Neural crest cell (in vitro differentiated cells): ENCODE results near the gene PPARGC1A. TPM values are rescaled to one million over a fixed set of nuclear protein-coding genes. Genes with fewer than 3 reads are reported as not detected.

ENCODE experiments used
- DNase-seq: peaks from one replicate; pipeline ENCODE4 v3.0.0; 2021; ENCODE audit warnings: low read depth, mixed read lengths, low spot score
- H3K27ac Mint-ChIP-seq: one replicate; pipeline ENCODE4 v1.8.0; 2021; ENCODE audit warnings: mild to moderate bottlenecking, mixed read lengths; ENCODE audit not compliant: unreplicated experiment
- H3K27me3 Mint-ChIP-seq: 2 replicates; pipeline ENCODE4 v1.8.0; 2021; ENCODE audit warnings: low read depth, mild to moderate bottlenecking, mixed read lengths
- H3K36me3 Mint-ChIP-seq: 2 replicates; pipeline ENCODE4 v1.8.0; 2021; ENCODE audit warnings: low read depth, mild to moderate bottlenecking, mixed read lengths
- H3K4me1 Mint-ChIP-seq: 2 replicates; pipeline ENCODE4 v1.8.0; 2021; ENCODE audit warnings: mixed read lengths
- H3K4me3 Mint-ChIP-seq: one replicate; pipeline ENCODE4 v1.8.0; 2021; ENCODE audit warnings: mild to moderate bottlenecking, mixed read lengths
- H3K9me3 Mint-ChIP-seq: 2 replicates; pipeline ENCODE4 v1.8.0; 2021; ENCODE audit warnings: mixed read lengths
- total RNA-seq: library from RNA; stranded (reverse); gene quantifications from 2 replicates; pipeline ENCODE4 v1.2.1, GENCODE V29; 2021
- TF ChIP-seq, protein P1 (sequence below): fragments of 200-600 bp; sonication (generic); conservative IDR thresholded peaks from 2 replicates; pipeline ENCODE4 v1.5.0; 2021; ENCODE audit warnings: antibody characterized with exemption, mild to moderate bottlenecking

PPARGC1A gene
- total RNA-seq, 1 donor from 2014 or later = 2.8 TPM

DNA sequence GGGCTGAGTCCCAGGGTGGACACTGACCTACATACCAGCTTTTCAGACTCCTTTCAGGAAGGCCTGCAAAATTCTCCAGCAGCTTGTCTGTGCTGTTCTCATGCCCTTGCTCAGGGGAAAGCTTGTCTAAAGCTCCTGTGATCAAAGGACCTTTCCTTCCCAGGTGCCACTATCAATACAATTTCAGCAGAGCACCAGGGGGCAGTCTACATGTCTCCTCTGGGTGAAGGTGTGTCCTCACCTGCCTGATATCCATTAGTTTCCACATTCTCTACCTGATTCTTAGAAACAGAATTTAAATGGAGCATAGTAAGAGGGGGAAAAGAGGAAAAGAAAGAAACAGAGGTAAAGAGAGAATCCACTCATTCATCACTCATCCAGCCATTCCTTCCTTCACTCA lies 114.2 kb downstream of the PPARGC1A start:
- TF ChIP-seq, protein P1, sequence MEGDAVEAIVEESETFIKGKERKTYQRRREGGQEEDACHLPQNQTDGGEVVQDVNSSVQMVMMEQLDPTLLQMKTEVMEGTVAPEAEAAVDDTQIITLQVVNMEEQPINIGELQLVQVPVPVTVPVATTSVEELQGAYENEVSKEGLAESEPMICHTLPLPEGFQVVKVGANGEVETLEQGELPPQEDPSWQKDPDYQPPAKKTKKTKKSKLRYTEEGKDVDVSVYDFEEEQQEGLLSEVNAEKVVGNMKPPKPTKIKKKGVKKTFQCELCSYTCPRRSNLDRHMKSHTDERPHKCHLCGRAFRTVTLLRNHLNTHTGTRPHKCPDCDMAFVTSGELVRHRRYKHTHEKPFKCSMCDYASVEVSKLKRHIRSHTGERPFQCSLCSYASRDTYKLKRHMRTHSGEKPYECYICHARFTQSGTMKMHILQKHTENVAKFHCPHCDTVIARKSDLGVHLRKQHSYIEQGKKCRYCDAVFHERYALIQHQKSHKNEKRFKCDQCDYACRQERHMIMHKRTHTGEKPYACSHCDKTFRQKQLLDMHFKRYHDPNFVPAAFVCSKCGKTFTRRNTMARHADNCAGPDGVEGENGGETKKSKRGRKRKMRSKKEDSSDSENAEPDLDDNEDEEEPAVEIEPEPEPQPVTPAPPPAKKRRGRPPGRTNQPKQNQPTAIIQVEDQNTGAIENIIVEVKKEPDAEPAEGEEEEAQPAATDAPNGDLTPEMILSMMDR = no peak
- Mint-ChIP-seq H3K9me3 (peaks cover 2% of the 10 kb centered on the region), H3K4me1 (peaks cover 4% of the 10 kb centered on the region), H3K4me3 (no peak overlapping the region), H3K27me3 (no peaks in the 10 kb centered on the region), H3K36me3 (no peaks in the 10 kb centered on the region), H3K27ac (no peak overlapping the region)
- no peak for DNase-seq

DNA sequence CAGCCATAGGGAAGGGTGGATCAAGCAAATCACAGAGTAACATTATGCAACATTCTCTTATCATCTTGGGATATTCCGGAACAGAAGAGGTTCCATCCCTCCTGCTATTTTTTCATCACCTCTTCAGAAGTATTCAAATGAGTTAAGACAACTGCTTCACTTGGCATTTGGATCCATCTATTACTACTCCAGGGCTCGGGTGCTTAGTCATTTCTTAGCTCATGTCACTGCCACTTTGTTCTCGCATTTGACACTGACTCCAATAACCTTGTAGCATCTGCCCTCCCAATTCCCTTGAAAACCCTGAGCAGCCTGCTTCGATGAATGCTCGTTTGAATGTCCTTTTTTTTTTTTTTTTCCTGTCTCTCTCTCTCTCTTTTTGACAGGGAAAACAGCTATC lies 114.9 kb downstream of the PPARGC1A start:
- H3K4me3 Mint-ChIP-seq = no peak overlapping the region
- H3K9me3 Mint-ChIP-seq = peaks cover 2% of the 10 kb centered on the region
- peaks cover 4% of the 10 kb centered on the region for H3K4me1 Mint-ChIP-seq
- DNase-seq = no peak
- H3K27me3 Mint-ChIP-seq = no peaks in the 10 kb centered on the region
- H3K36me3 Mint-ChIP-seq = no peaks in the 10 kb centered on the region
- TF ChIP-seq, protein P1 = no peak
- H3K27ac Mint-ChIP-seq = no peak overlapping the region

DNA sequence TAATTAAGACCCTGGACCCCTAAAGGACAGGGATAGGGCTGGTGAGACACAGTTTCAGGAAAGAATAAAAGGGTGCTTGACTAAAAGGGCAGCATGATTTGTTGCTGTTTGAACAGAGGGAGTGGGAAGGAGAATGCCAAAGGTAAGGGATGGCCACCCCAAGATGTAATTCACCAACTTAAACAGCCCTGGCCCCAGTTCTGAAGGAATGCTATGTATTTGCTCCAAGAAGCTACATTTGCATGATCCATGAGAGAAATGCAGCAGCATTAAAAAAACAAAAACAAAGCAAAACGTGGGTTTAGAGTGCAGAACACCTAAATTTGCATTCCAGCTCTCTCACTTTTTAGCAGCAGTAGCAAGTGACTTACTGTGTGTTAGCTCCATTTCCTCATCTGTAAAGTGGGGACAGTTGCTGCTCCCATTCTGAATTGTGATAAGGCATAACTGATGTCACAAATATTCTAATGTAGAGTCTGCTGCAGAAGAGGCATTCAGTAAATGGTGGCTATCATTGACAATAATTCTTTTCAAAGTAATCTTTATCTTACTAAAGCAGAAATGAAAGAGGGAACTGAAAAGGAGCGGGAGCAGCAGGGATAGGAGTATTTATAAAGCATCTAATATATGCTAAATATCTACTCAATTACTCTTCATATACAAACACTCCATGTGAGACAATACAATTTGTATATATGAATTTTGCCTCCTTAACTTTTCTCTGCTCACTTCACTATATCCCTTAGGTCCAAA lies 115.8 kb downstream of the PPARGC1A start:
- no peak overlapping the region for H3K27ac Mint-ChIP-seq

DNA sequence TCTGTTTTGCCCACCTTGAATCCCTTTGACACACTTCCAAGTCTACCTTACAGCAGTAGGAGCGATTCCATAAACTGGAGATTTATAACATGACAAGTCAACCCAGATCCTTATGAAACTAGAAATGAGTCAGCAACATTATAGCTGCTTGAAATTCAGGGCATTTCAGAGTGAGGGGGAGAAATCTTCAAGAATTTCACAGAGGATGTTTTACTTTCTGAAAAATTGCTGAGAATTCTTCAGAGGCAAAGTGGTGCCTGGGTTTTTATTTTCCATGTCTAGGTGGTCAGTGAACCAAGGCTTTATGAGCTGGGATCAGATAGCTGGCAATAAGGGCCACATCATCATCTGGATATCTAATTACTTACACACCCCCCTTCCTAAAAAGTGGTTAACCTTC lies 119.8 kb downstream of the PPARGC1A start:
- no peak for DNase-seq
- Mint-ChIP-seq H3K4me3 (no peak overlapping the region), H3K9me3 (peaks cover under 1% of the 10 kb centered on the region), H3K27ac (no peak overlapping the region), H3K4me1 (peaks cover under 1% of the 10 kb centered on the region), H3K36me3 (no peaks in the 10 kb centered on the region), H3K27me3 (no peaks in the 10 kb centered on the region)
- TF ChIP-seq, protein P1 = no peak

More for the DNA sequence above, 115.8 kb downstream of the PPARGC1A start:
- peaks cover 2% of the 10 kb centered on the region for H3K9me3 Mint-ChIP-seq
- no peak for DNase-seq
- H3K4me1 Mint-ChIP-seq = peaks cover 4% of the 10 kb centered on the region
- no peaks in the 10 kb centered on the region for H3K27me3 Mint-ChIP-seq
- H3K36me3 Mint-ChIP-seq = no peaks in the 10 kb centered on the region
- TF ChIP-seq, protein P1 = no peak
- H3K4me3 Mint-ChIP-seq = no peak overlapping the region

DNA sequence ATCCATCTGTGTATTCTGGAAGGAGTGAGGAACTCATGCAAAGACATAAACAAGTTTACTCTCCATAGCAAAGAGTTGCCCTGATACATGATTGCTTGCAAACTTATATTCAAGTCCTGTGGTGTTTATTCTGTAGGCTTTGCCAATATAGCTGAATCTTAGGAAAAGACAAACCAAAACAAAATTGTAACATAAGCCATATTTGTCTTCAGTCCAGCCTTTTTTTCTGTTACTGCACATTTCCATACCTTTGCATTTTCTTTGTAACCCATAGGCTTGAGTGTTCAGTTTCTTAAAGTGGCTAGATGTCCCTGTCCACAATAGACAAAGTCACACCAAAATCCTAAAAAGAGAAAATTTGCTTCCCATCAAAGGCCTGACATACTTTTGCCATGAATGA lies 120.4 kb downstream of the PPARGC1A start:
- Mint-ChIP-seq H3K4me1 (no peaks in the 10 kb centered on the region), H3K27ac (no peak overlapping the region), H3K9me3 (peaks cover 4% of the 10 kb centered on the region), H3K27me3 (no peaks in the 10 kb centered on the region), H3K4me3 (no peak overlapping the region), H3K36me3 (no peaks in the 10 kb centered on the region)
- TF ChIP-seq, protein P1 = no peak
- no peak for DNase-seq
